HepG2 (cell line): ENCODE data around the gene POF1B. TPM values are rescaled to one million over a fixed set of nuclear protein-coding genes. Genes with fewer than 3 reads are reported as not detected.

Source experiments
- ATAC-seq: fragments of 200-7000 bp; cut with Tn5 transposase; 3 replicates; pipeline ENCODE4 v1.9.1; 2020; ENCODE audit warnings: mild to moderate bottlenecking, moderate library complexity
- BruUV-seq: library from RNA; stranded (reverse); fragments of 400-500 nt; replicated peaks from 2 replicates; lab custom pipeline; 2021; lab: Mats Ljungman, UMichigan
- CTCF ChIA-PET: fragments of 300-600 bp; formaldehyde crosslinking; extraction: SDS; loops from one replicate; lab custom pipeline; 2021; ENCODE audit warnings: low total read pairs, inconsistent platforms, low intra/inter-chr PET ratio; lab: Yijun Ruan, JAX
- POLR2A ChIA-PET: fragments of 350-600 bp; sonication (Branson Sonifier 250); formaldehyde crosslinking; loops from one replicate; lab custom pipeline; 2020; ENCODE audit warnings: antibody characterized with exemption, inconsistent platforms; lab: Yijun Ruan, JAX
- DNase-seq: peaks from one replicate; pipeline ENCODE4 v3.0.0-alpha.2; 2015; ENCODE audit warnings: low spot score
- FAIRE-seq: peaks from 3 replicates; lab custom pipeline; 2011; peaks lifted over from hg19 to GRCh38; lab: Jason Lieb, UNC
- H2AFZ ChIP-seq: one replicate; pipeline ENCODE4 v1.6.1; 2011; ENCODE audit warnings: low read length, inconsistent platforms
- H3K27ac ChIP-seq: fragments of 300-600 bp; 3 replicates; pipeline ENCODE4 v1.8.0; 2011; ENCODE audit warnings: mixed run types, mild to moderate bottlenecking, mixed read lengths, low read length, inconsistent platforms; ENCODE audit not compliant: insufficient read depth; ENCODE audit errors: extremely low read length
- H3K27me3 ChIP-seq, 2 experiments: fragments of 200-600 bp in 1 of 2; 2 replicates in 1 of 2; 3 replicates in 1 of 2; pipeline versions ENCODE4 v1.6.0 to v1.8.0; 2011; ENCODE audit warnings: low read length in 2 of 2, mild to moderate bottlenecking in 2 of 2, moderate library complexity in 2 of 2, inconsistent platforms in 1 of 2; ENCODE audit not compliant: insufficient read depth in 2 of 2, control insufficient read depth in 1 of 2
- H3K36me3 ChIP-seq, 2 experiments: fragments of 200-600 bp in 1 of 2; replicated peaks in 1 of 2; 2 replicates in 1 of 2; 3 replicates in 1 of 2; pipeline versions ENCODE4 v1.5.1 to v1.8.0; 2011; ENCODE audit warnings: low read length in 2 of 2, inconsistent platforms in 1 of 2; ENCODE audit not compliant: insufficient read depth in 2 of 2, control insufficient read depth in 1 of 2
- H3K4me1 ChIP-seq: 2 replicates; pipeline ENCODE4 v1.5.1; 2012; ENCODE audit warnings: low read length, inconsistent platforms; ENCODE audit not compliant: insufficient read depth
- H3K4me2 ChIP-seq: 2 replicates; pipeline ENCODE4 v1.6.0; 2011; ENCODE audit warnings: low read depth, low read length, inconsistent platforms
- H3K4me3 ChIP-seq, 3 experiments: fragments of 200-600 bp in 1 of 3; sonication (generic), shearing (Covaris generic) in 1 of 3; replicated peaks in 1 of 3; 2 replicates each; pipeline ENCODE4 v1.5.1; 2011 to 2016; ENCODE audit warnings: low read length in 3 of 3, inconsistent platforms in 2 of 3, low read depth in 2 of 3, mild to moderate bottlenecking in 2 of 3, control low read depth in 1 of 3, mixed read lengths in 1 of 3; ENCODE audit not compliant: insufficient read depth in 1 of 3
- H3K79me2 ChIP-seq: one replicate; pipeline ENCODE4 v1.6.1; 2011; ENCODE audit warnings: low read length, inconsistent platforms; ENCODE audit not compliant: insufficient read depth
- H3K9ac ChIP-seq: 2 replicates; pipeline ENCODE4 v1.6.0; 2011; ENCODE audit warnings: mild to moderate bottlenecking, low read depth, low read length, inconsistent platforms; ENCODE audit not compliant: insufficient read depth
- H3K9me3 ChIP-seq: 2 replicates; pipeline ENCODE4 v1.5.1; 2012; ENCODE audit warnings: mild to moderate bottlenecking, low read length
- H4K20me1 ChIP-seq: 2 replicates; pipeline ENCODE4 v1.6.0; 2011; ENCODE audit warnings: inconsistent platforms, mild to moderate bottlenecking, low read length, moderate library complexity; ENCODE audit not compliant: insufficient read depth
- JUN ChIP-seq: sonication (generic); formaldehyde crosslinking; IDR thresholded peaks from 2 replicates; pipeline ENCODE4 v1.4.0; 2020; ENCODE audit warnings: mild to moderate bottlenecking, missing genetic modification reagents
- KDM5A ChIP-seq: fragments of 200-600 bp; sonication (generic); IDR thresholded peaks from 2 replicates; pipeline ENCODE4 v1.7.0; 2018; ENCODE audit warnings: antibody characterized with exemption, mild to moderate bottlenecking, low read length, borderline replicate concordance
- MED8 ChIP-seq: sonication (generic); formaldehyde crosslinking; IDR thresholded peaks from 2 replicates; pipeline ENCODE4 v1.8.1; 2023; ENCODE audit warnings: mild to moderate bottlenecking, missing genetic modification reagents; ENCODE audit not compliant: insufficient replicate concordance
- NFKBIZ ChIP-seq: IDR thresholded peaks from 2 replicates; pipeline ENCODE4 v1.6.1; 2018; ENCODE audit warnings: missing genetic modification reagents, missing compliant biosample characterization
- NR1H2 ChIP-seq: sonication (generic); formaldehyde crosslinking; IDR thresholded peaks from 2 replicates; pipeline ENCODE4 v1.8.1; 2022; ENCODE audit warnings: low read depth, missing genetic modification reagents, borderline replicate concordance
- SALL2 ChIP-seq: sonication (generic); formaldehyde crosslinking; IDR thresholded peaks from 2 replicates; pipeline ENCODE4 v1.8.1; 2023; ENCODE audit warnings: mild to moderate bottlenecking, missing genetic modification reagents, inconsistent platforms
- TCF7 ChIP-seq: sonication (generic); IDR thresholded peaks from 2 replicates; pipeline ENCODE4 v1.6.1; 2016; ENCODE audit warnings: antibody characterized with exemption, low read depth
- ZBTB21 ChIP-seq: sonication (generic); formaldehyde crosslinking; IDR thresholded peaks from 2 replicates; pipeline ENCODE4 v1.4.0; 2020; ENCODE audit warnings: missing genetic modification reagents
- ZFP36 ChIP-seq: fragments of 150-350 bp; IDR thresholded peaks from 2 replicates; pipeline ENCODE4 v1.6.1; 2018; ENCODE audit warnings: borderline replicate concordance, low read length, low read depth; ENCODE audit not compliant: partially characterized antibody
- ZKSCAN8 ChIP-seq: IDR thresholded peaks from 2 replicates; pipeline ENCODE4 v1.6.1; 2016; ENCODE audit warnings: borderline replicate concordance, missing genetic modification reagents, missing compliant biosample characterization
- ZNF777 ChIP-seq: sonication (generic); formaldehyde crosslinking; IDR thresholded peaks from 2 replicates; pipeline ENCODE4 v1.4.0; 2020; ENCODE audit warnings: missing genetic modification reagents
- WGBS: methylation state at CpG from one replicate; pipeline ENCODE4 v1.1.6; 2017; ENCODE audit warnings: low lambda C conversion rate; 5-methylcytosine and 5-hydroxymethylcytosine counted together
- in situ Hi-C: cut with HindIII; loops from 2 replicates; pipeline ENCODE4 v1.10.0; 2017; ENCODE audit warnings: low pct_unique_long_range_greater_than_20kb; ENCODE audit not compliant: extremely low pct_ligation_motif_present
- intact Hi-C: fragments of 100-400 bp; cut with micrococcal nuclease; formaldehyde crosslinking; loops from one replicate; pipeline ENCODE4 v1.10.0; 2022; ENCODE audit not compliant: unreplicated experiment
- polyA plus RNA-seq, 8 experiments: library from polyadenylated mRNA; depleted of rRNA in 3 of 8; stranded (reverse) in 7 of 8; unstranded in 1 of 8; fragments of >200 nt; fragmentation: Illumina TruSeq in 4 of 8; extraction: Trizol in 4 of 8; gene quantifications; 2 replicates each; pipeline versions ENCODE4 v1.2.1 to v1.2.3, GENCODE V29; 2011 to 2016; ENCODE audit warnings: low read depth in 4 of 8, missing spikeins in 1 of 8, mixed read lengths in 1 of 8; ENCODE audit not compliant: insufficient read depth in 1 of 8
- total RNA-seq, 5 experiments: library from RNA; depleted of rRNA; stranded (reverse); fragments of >200 nt; fragmentation: Illumina TruSeq; extraction: Trizol; gene quantifications; 2 replicates each; pipeline ENCODE4 v1.2.3, GENCODE V29; 2016; ENCODE audit warnings: low read depth in 1 of 5
- TF ChIP-seq, protein P1 (sequence below): sonication (generic); formaldehyde crosslinking; IDR thresholded peaks from 2 replicates; pipeline ENCODE4 v1.4.0; 2020; ENCODE audit warnings: missing genetic modification reagents
- TF ChIP-seq, protein P2 (sequence below): sonication (generic); formaldehyde crosslinking; IDR thresholded peaks from 2 replicates; pipeline ENCODE4 v1.5.0; 2020; ENCODE audit warnings: mild to moderate bottlenecking, missing genetic modification reagents
- TF ChIP-seq, protein P3 (sequence below): sonication (generic); formaldehyde crosslinking; IDR thresholded peaks from 2 replicates; pipeline ENCODE4 v1.4.0; 2020; ENCODE audit warnings: missing genetic modification reagents, borderline replicate concordance

Gene POF1B
- total and polyA plus RNA-seq, 2 of the 13 experiments (the other 11 are each of a cell fraction or from before 2014, with no cell fraction given): not detected

DNA sequence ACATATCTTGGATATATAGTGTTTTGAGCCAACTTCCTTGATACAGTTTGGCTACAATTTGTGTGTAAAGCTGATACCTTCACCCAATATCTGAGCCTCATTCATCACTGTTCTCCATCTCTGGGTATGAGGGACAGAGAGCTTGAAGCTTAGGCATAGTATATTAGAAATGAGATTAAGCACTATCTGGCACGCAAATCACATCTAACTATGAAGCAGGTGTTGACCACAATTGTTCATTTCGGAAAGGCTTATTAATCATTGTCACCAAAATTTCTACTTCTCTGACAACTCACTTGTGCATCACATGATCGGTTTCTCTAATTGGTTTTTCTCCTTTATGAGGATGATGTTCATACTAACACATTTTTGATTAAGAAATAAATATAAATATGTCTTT is 2.1 kb upstream of the POF1B start (continued):
- TF ChIP-seq, protein P1, sequence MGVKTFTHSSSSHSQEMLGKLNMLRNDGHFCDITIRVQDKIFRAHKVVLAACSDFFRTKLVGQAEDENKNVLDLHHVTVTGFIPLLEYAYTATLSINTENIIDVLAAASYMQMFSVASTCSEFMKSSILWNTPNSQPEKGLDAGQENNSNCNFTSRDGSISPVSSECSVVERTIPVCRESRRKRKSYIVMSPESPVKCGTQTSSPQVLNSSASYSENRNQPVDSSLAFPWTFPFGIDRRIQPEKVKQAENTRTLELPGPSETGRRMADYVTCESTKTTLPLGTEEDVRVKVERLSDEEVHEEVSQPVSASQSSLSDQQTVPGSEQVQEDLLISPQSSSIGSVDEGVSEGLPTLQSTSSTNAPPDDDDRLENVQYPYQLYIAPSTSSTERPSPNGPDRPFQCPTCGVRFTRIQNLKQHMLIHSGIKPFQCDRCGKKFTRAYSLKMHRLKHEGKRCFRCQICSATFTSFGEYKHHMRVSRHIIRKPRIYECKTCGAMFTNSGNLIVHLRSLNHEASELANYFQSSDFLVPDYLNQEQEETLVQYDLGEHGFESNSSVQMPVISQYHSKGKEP: no peak
- TF ChIP-seq ZFP36 (no peak), TCF7 (no peak), SALL2 (CRISPR knock-in tag) (no peak), NFKBIZ (no peak), JUN (CRISPR knock-in tag) (no peak), ZBTB21 (CRISPR knock-in tag) (no peak), MED8 (no peak)
- TF ChIP-seq, protein P2, sequence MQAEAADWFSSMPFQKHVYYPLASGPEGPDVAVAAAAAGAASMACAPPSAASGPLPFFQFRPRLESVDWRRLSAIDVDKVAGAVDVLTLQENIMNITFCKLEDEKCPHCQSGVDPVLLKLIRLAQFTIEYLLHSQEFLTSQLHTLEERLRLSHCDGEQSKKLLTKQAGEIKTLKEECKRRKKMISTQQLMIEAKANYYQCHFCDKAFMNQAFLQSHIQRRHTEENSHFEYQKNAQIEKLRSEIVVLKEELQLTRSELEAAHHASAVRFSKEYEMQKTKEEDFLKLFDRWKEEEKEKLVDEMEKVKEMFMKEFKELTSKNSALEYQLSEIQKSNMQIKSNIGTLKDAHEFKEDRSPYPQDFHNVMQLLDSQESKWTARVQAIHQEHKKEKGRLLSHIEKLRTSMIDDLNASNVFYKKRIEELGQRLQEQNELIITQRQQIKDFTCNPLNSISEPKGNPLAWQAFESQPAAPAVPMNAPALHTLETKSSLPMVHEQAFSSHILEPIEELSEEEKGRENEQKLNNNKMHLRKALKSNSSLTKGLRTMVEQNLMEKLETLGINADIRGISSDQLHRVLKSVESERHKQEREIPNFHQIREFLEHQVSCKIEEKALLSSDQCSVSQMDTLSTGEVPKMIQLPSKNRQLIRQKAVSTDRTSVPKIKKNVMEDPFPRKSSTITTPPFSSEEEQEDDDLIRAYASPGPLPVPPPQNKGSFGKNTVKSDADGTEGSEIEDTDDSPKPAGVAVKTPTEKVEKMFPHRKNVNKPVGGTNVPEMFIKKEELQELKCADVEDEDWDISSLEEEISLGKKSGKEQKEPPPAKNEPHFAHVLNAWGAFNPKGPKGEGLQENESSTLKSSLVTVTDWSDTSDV: no peak

DNA sequence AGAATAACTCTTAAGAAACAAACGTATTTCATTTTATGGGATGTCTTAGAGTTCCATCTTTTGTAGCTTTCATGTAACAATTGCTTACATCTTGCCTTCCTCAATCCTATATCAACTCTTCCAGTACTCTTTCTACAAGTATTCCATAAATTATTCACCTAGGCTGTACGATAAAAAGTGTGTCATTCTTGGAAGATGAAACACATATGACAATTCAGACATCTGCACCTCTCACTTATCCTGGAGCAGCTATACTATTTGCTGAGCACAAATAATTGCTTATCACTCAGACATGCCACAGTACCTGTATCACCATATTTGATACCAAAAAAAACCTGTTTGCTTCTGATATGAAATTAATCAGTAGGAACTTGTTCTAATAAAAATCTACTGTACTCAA is 1.0 kb downstream of the POF1B start:
- no peak for ATAC-seq
- ChIA-PET CTCF (no interaction called here), POLR2A (no interaction called here)
- Histone ChIP-seq H4K20me1 (no peaks in the 10 kb centered on the region), H3K4me3 (no peak overlapping the region), H3K79me2 (no peaks in the 10 kb centered on the region), H3K27me3 (no peaks in the 10 kb centered on the region), H3K27ac (no peak overlapping the region), H3K9ac (no peak overlapping the region), H3K4me2 (no peak overlapping the region)
- intact Hi-C loops (no loop called here), in situ Hi-C loops (no loop called here)
- no peak for DNase-seq
- FAIRE-seq: no peak
- 8% methylated on average over 2 of the region's 2 CpGs for WGBS
- TF ChIP-seq, protein P3, sequence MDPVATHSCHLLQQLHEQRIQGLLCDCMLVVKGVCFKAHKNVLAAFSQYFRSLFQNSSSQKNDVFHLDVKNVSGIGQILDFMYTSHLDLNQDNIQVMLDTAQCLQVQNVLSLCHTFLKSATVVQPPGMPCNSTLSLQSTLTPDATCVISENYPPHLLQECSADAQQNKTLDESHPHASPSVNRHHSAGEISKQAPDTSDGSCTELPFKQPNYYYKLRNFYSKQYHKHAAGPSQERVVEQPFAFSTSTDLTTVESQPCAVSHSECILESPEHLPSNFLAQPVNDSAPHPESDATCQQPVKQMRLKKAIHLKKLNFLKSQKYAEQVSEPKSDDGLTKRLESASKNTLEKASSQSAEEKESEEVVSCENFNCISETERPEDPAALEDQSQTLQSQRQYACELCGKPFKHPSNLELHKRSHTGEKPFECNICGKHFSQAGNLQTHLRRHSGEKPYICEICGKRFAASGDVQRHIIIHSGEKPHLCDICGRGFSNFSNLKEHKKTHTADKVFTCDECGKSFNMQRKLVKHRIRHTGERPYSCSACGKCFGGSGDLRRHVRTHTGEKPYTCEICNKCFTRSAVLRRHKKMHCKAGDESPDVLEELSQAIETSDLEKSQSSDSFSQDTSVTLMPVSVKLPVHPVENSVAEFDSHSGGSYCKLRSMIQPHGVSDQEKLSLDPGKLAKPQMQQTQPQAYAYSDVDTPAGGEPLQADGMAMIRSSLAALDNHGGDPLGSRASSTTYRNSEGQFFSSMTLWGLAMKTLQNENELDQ: no peak
- TF ChIP-seq KDM5A (no peak), ZKSCAN8 (CRISPR knock-in tag) (no peak), NR1H2 (CRISPR knock-in tag) (no peak), ZNF777 (CRISPR knock-in tag) (no peak)
- TF ChIP-seq, all 625 proteins: peak for 0
- H2AFZ ChIP-seq: no peak overlapping the region
- H3K36me3 ChIP-seq: no peaks in the 10 kb centered on the region
- no peaks in the 10 kb centered on the region for H3K9me3 ChIP-seq
- no TSS peak for BruUV-seq
- no peaks in the 10 kb centered on the region for H3K4me1 ChIP-seq
